HG03469 (cell line): ENCODE results near the gene BTK.
"Not testable (repeated sequence)": the region's sequence is repeated elsewhere in the genome, so short reads cannot be mapped to it uniquely, and the experiment has no call there.

Experiments used
- ATAC-seq: cut with Tn5 transposase; IDR thresholded peaks from one replicate; pipeline ENCODE4 v1.9.1; 2021; ENCODE audit warnings: mild to moderate bottlenecking, moderate library complexity, moderate number of reproducible peaks; ENCODE audit not compliant: unreplicated experiment

The BTK gene

GRCh38 chrX:101347859-101348451, 38.0 kb downstream of the BTK start:
- ATAC-seq, result no peak

GRCh38 chrX:101337776-101338271, 48.2 kb downstream of the BTK start:
- no peak for ATAC-seq

- not testable (repeated sequence) for ATAC-seq
Measured at GRCh38 chrX:101334310-101334709, 51.7 kb downstream of the BTK start.

- not testable (repeated sequence) for ATAC-seq
Measured at GRCh38 chrX:101326600-101326999, 59.4 kb downstream of the BTK start.

- no peak for ATAC-seq
Measured at GRCh38 chrX:101303790-101304189, 82.2 kb downstream of the BTK start.
